Measurements from ENCODE around the gene HLA-DOB. TPM values are rescaled to one million over a fixed set of nuclear protein-coding genes. Genes with fewer than 3 reads are reported as not detected.
"Not testable (repeated sequence)": the region's sequence is repeated elsewhere in the genome, so short reads cannot be mapped to it uniquely, and the experiment has no call there.

Gene HLA-DOB
- total RNA-seq, 3 donors from 2014 or later = 1.5 to 2.0 TPM; not detected in 1

GRCh38 chr6:32815115-32815514 lies 1.7 kb downstream of the HLA-DOB start:
- peak overlapping the region; percentile 82 to 86 for H3K27ac ChIP-seq
- TF ChIP-seq, protein P1, sequence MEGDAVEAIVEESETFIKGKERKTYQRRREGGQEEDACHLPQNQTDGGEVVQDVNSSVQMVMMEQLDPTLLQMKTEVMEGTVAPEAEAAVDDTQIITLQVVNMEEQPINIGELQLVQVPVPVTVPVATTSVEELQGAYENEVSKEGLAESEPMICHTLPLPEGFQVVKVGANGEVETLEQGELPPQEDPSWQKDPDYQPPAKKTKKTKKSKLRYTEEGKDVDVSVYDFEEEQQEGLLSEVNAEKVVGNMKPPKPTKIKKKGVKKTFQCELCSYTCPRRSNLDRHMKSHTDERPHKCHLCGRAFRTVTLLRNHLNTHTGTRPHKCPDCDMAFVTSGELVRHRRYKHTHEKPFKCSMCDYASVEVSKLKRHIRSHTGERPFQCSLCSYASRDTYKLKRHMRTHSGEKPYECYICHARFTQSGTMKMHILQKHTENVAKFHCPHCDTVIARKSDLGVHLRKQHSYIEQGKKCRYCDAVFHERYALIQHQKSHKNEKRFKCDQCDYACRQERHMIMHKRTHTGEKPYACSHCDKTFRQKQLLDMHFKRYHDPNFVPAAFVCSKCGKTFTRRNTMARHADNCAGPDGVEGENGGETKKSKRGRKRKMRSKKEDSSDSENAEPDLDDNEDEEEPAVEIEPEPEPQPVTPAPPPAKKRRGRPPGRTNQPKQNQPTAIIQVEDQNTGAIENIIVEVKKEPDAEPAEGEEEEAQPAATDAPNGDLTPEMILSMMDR (IDR thresholded peaks at IDR 0.05) = no peak
- TF ChIP-seq POLR2AphosphoS5 (IDR thresholded peaks at IDR 0.05) (no peak), POLR2A (IDR thresholded peaks at IDR 0.05) (no peak)
- peaks cover 0 to 8% of the 10 kb centered on the region in 2 donors for H3K4me1 ChIP-seq
- no peak for DNase-seq (ENCODE audit: low spot score in 2 of 2)
- intact Hi-C loops (cut with DNase I; ENCODE audit: low total_unique reads) = no loop called here
- H3K9me3 ChIP-seq = no peaks in the 10 kb centered on the region
- H3K36me3 ChIP-seq = no peaks in the 10 kb centered on the region
- peak overlapping the region in 1 of 3 donors; percentile 7 for H3K4me3 ChIP-seq
- H3K27me3 ChIP-seq = no peaks in the 10 kb centered on the region

- DNase-seq (ENCODE audit: low spot score in 2 of 2) = no peak
These were observed 2.7 kb downstream of the HLA-DOB start for GRCh38 chr6:32814145-32814544.

DNA sequence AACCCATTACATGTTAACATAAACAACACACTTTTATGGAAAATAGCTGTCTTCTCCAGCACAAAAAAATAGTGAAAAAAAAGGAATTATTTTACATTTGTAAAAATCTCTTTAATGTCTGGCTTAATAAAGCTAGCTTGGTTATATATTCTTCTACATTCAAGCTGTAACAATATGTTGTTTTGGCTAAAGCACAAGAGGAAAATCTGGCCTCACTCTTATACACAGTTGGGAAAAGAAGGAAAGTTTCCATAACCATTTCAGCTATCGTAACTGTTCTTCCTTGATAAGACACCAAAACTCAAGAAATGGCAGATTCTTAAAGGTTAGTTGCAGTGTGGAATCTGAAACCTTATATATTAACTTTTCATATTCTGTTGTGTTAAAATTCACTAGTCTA lies 7.6 kb downstream of the HLA-DOB start:
- H3K36me3 ChIP-seq = no peaks in the 10 kb centered on the region
- no peak overlapping the region for H3K27ac ChIP-seq
- no peak for DNase-seq (ENCODE audit: low spot score in 2 of 2)
- H3K4me1 ChIP-seq = no peaks in the 10 kb centered on the region
- no peak overlapping the region for H3K4me3 ChIP-seq
- no peaks in the 10 kb centered on the region for H3K9me3 ChIP-seq
- no peaks in the 10 kb centered on the region for H3K27me3 ChIP-seq
- intact Hi-C loops (cut with DNase I; ENCODE audit: low total_unique reads) = no loop called here
- TF ChIP-seq POLR2A (IDR thresholded peaks at IDR 0.05) (no peak), POLR2AphosphoS5 (IDR thresholded peaks at IDR 0.05) (no peak)
- TF ChIP-seq, protein P1 (IDR thresholded peaks at IDR 0.05) = no peak

More at GRCh38 chr6:32814145-32814544, 2.7 kb downstream of the HLA-DOB start:
- no peak overlapping the region for H3K27ac ChIP-seq
- H3K4me1 ChIP-seq = peaks cover 0 to 2% of the 10 kb centered on the region in 2 donors
- no peaks in the 10 kb centered on the region for H3K27me3 ChIP-seq
- no peak overlapping the region for H3K4me3 ChIP-seq
- intact Hi-C loops (cut with DNase I; ENCODE audit: low total_unique reads) = no loop called here
- H3K36me3 ChIP-seq = no peaks in the 10 kb centered on the region
- TF ChIP-seq POLR2AphosphoS5 (IDR thresholded peaks at IDR 0.05) = no peak
- TF ChIP-seq, protein P1 (IDR thresholded peaks at IDR 0.05) = no peak
- no peak for TF ChIP-seq POLR2A (IDR thresholded peaks at IDR 0.05)
- H3K9me3 ChIP-seq = no peaks in the 10 kb centered on the region

GRCh38 chr6:32807020-32807580 lies 9.7 kb downstream of the HLA-DOB start:
- H3K36me3 ChIP-seq = no peaks in the 10 kb centered on the region
- no peak for TF ChIP-seq POLR2AphosphoS5 (IDR thresholded peaks at IDR 0.05)
- intact Hi-C loops (cut with DNase I; ENCODE audit: low total_unique reads) = no loop called here
- no peak overlapping the region for H3K27ac ChIP-seq
- H3K4me1 ChIP-seq = no peaks in the 10 kb centered on the region
- no peaks in the 10 kb centered on the region for H3K9me3 ChIP-seq
- no peak overlapping the region for H3K4me3 ChIP-seq
- DNase-seq (ENCODE audit: low spot score in 2 of 2) = no peak
- no peaks in the 10 kb centered on the region for H3K27me3 ChIP-seq

DNA sequence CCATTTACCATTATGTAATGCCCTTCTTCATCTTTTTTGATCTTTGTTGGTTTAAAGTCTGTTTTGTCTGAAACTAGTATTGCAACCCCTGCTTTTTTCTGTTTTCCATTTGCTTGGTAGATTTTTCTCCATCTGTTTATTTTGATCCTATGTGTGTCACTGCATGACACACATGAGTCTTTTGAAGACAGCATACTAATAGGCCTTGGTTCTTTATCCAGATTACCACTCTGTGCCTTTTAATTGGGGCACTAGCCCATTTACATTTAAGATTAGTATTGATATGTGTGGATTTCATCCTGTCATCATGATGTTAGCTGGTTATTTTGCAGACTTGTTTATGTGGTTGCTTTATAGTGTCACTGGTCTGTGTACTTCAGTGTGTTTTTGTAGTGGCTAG lies 11.4 kb downstream of the HLA-DOB start:
- DNase-seq (ENCODE audit: low spot score in 2 of 2); intact Hi-C loops (cut with DNase I; ENCODE audit: low total_unique reads): not testable (repeated sequence)

GRCh38 chr6:32803416-32803815 lies 13.4 kb downstream of the HLA-DOB start:
- intact Hi-C loops (cut with DNase I; ENCODE audit: low total_unique reads) = no loop called here
- Histone ChIP-seq H3K9me3 (peaks cover 0 to 7% of the 10 kb centered on the region in 2 donors), H3K27me3 (no peaks in the 10 kb centered on the region), H3K4me3 (no peak overlapping the region), H3K36me3 (no peaks in the 10 kb centered on the region), H3K4me1 (no peaks in the 10 kb centered on the region), H3K27ac (no peak overlapping the region)
- DNase-seq (ENCODE audit: low spot score in 2 of 2) = no peak
- TF ChIP-seq POLR2A (IDR thresholded peaks at IDR 0.05) = no peak
- TF ChIP-seq, protein P1 (IDR thresholded peaks at IDR 0.05) = no peak
- no peak for TF ChIP-seq POLR2AphosphoS5 (IDR thresholded peaks at IDR 0.05)

More for the DNA sequence above, 11.4 kb downstream of the HLA-DOB start:
- not testable (repeated sequence) for H3K4me3 ChIP-seq, H3K4me1 ChIP-seq, H3K9me3 ChIP-seq, H3K27me3 ChIP-seq, H3K36me3 ChIP-seq, H3K27ac ChIP-seq
